ENCODE data around the gene SPAG9. TPM values are rescaled to one million over a fixed set of nuclear protein-coding genes. Genes with fewer than 3 reads are reported as not detected.

Gene SPAG9
- total RNA-seq, 6 donors from 2014 or later = 87.5 to 233 (median 152) TPM

GRCh38 chr17:51150932-51151331 lies 30.3 kb upstream of the SPAG9 start:
- H3K27ac ChIP-seq = no peak overlapping the region
- DNase-seq (no peak), ATAC-seq (ENCODE audit: low FRiP score in 2 of 2) (no peak)
- no peaks in the 10 kb centered on the region for H3K9me3 ChIP-seq
- 83 to 88% methylated on average over 5 of the region's 5 CpGs for WGBS, 2 donors
- no peaks in the 10 kb centered on the region for H3K36me3 ChIP-seq
- no peaks in the 10 kb centered on the region for H3K27me3 ChIP-seq
- TF ChIP-seq, protein P1, sequence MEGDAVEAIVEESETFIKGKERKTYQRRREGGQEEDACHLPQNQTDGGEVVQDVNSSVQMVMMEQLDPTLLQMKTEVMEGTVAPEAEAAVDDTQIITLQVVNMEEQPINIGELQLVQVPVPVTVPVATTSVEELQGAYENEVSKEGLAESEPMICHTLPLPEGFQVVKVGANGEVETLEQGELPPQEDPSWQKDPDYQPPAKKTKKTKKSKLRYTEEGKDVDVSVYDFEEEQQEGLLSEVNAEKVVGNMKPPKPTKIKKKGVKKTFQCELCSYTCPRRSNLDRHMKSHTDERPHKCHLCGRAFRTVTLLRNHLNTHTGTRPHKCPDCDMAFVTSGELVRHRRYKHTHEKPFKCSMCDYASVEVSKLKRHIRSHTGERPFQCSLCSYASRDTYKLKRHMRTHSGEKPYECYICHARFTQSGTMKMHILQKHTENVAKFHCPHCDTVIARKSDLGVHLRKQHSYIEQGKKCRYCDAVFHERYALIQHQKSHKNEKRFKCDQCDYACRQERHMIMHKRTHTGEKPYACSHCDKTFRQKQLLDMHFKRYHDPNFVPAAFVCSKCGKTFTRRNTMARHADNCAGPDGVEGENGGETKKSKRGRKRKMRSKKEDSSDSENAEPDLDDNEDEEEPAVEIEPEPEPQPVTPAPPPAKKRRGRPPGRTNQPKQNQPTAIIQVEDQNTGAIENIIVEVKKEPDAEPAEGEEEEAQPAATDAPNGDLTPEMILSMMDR (IDR thresholded peaks at IDR 0.05) = no peak
- TF ChIP-seq EP300 (IDR thresholded peaks at IDR 0.05) (no peak), POLR2AphosphoS5 (IDR thresholded peaks at IDR 0.05) (no peak), POLR2A (IDR thresholded peaks at IDR 0.05) (no peak)
- peaks cover 14 to 21% (median 18%) of the 10 kb centered on the region in 4 donors for H3K4me1 ChIP-seq
- no peak overlapping the region for H3K4me3 ChIP-seq

- no peak overlapping the region for H3K27ac ChIP-seq
- H3K9me3 ChIP-seq = no peaks in the 10 kb centered on the region
- H3K4me1 ChIP-seq = peaks cover 7 to 13% (median 10%) of the 10 kb centered on the region in 4 donors
- no peak for DNase-seq
- TF ChIP-seq, protein P1 (IDR thresholded peaks at IDR 0.05) = no peak
- no peak for TF ChIP-seq EP300 (IDR thresholded peaks at IDR 0.05)
- no peak for TF ChIP-seq POLR2A (IDR thresholded peaks at IDR 0.05)
- no peak for TF ChIP-seq POLR2AphosphoS5 (IDR thresholded peaks at IDR 0.05)
- H3K36me3 ChIP-seq = no peaks in the 10 kb centered on the region
- H3K4me3 ChIP-seq = no peak overlapping the region
- WGBS, 2 donors = 96% methylated on average over 2 of the region's 2 CpGs
- no peaks in the 10 kb centered on the region for H3K27me3 ChIP-seq
- no peak for ATAC-seq (ENCODE audit: low FRiP score in 2 of 2)
Measured at GRCh38 chr17:51149163-51149562, 28.5 kb upstream of the SPAG9 start.

GRCh38 chr17:51147650-51148049 lies 27.0 kb upstream of the SPAG9 start:
- ATAC-seq (ENCODE audit: low FRiP score in 2 of 2) (no peak), DNase-seq (no peak)
- Histone ChIP-seq H3K9me3 (no peaks in the 10 kb centered on the region), H3K4me1 (peaks cover under 1 to 5% (median 4%) of the 10 kb centered on the region in 4 donors), H3K27ac (no peak overlapping the region), H3K36me3 (no peaks in the 10 kb centered on the region), H3K4me3 (no peak overlapping the region), H3K27me3 (no peaks in the 10 kb centered on the region)
- 79 to 82% methylated on average over 4 of the region's 4 CpGs for WGBS, 2 donors
- TF ChIP-seq EP300 (IDR thresholded peaks at IDR 0.05) (no peak), POLR2AphosphoS5 (IDR thresholded peaks at IDR 0.05) (no peak), POLR2A (IDR thresholded peaks at IDR 0.05) (no peak)
- TF ChIP-seq, protein P1 (IDR thresholded peaks at IDR 0.05) = no peak

GRCh38 chr17:51144266-51145022 lies 23.8 kb upstream of the SPAG9 start:
- 72 to 81% methylated on average over 6 of the region's 6 CpGs for WGBS, 2 donors
- no peaks in the 10 kb centered on the region for H3K9me3 ChIP-seq
- no peak overlapping the region for H3K27ac ChIP-seq
- DNase-seq (no peak), ATAC-seq (ENCODE audit: low FRiP score in 2 of 2) (no peak)
- no peaks in the 10 kb centered on the region for H3K36me3 ChIP-seq
- H3K4me1 ChIP-seq = no peaks in the 10 kb centered on the region
- no peaks in the 10 kb centered on the region for H3K27me3 ChIP-seq
- TF ChIP-seq POLR2AphosphoS5 (IDR thresholded peaks at IDR 0.05) = no peak
- no peak overlapping the region for H3K4me3 ChIP-seq

DNA sequence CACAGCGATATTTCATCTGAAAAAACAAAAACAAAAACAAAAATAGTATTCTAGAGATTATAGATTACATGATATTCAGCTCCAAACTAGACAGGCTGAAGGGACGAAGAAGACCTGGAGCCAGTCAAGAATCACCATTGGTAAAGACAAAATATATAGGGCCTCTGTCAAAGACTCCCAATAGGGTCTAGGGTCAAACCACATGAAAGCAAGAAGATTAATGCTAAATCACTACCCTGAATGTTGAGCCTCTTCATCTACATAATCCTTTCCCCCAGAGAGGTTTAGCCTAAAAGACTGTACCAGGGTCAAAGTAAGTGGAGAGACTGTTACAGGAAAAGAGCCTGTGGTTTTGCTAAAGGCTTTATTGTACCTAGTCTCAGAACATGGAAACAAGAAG lies 21.9 kb upstream of the SPAG9 start:
- Histone ChIP-seq H3K27ac (no peak overlapping the region), H3K36me3 (no peaks in the 10 kb centered on the region), H3K4me3 (no peak overlapping the region), H3K9me3 (no peaks in the 10 kb centered on the region), H3K4me1 (no peaks in the 10 kb centered on the region), H3K27me3 (no peaks in the 10 kb centered on the region)
- ATAC-seq (ENCODE audit: low FRiP score in 2 of 2) (no peak), DNase-seq (no peak)
- no peak for TF ChIP-seq POLR2AphosphoS5 (IDR thresholded peaks at IDR 0.05)
- TF ChIP-seq, protein P1 (IDR thresholded peaks at IDR 0.05) = no peak
- no peak for TF ChIP-seq EP300 (IDR thresholded peaks at IDR 0.05)
- TF ChIP-seq POLR2A (IDR thresholded peaks at IDR 0.05) = no peak
- WGBS, 2 donors = 94 to 98% methylated on average over 2 of the region's 2 CpGs

Data from upper lobe of left lung (tissue), 6 donors.